ENCODE results near the gene PRLR. TPM values are rescaled to one million over a fixed set of nuclear protein-coding genes. Genes with fewer than 3 reads are reported as not detected.
A peak's percentile ranks its signal among the peaks of the same experiment; 100 is the strongest.

The PRLR gene
- 13.3 TPM for total RNA-seq

DNA sequence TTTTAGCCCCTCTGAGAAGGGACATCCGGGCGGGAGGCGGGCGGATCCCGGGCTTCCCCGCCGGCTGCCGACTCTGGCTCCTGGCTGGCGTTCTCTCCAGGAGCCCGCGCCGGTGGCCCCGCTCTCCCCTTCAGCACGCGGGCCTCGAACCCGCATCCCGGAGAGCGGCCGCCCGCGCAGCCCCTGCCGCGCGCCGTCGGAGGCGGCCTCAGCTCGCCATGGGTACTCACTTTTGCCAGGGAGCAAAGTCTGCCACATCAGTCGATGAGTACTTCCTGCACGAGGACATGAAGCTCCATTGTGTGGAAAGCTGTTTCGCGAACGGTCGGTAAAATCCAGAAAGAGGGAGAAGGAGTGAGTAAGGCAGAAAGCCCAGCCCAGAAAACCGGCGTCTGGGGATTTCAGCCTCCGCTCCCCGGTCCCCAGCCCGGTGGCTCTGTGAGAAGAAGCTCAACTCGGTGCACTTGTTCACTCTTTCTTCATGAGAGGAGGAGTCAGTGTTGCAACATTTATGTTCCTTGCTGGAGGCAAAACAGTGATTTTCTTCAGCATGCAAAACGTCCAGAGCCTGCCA is at the start of gene PRLR:
TSS of gene PRLR (minus strand) at position 450 of the 574 bp plus-strand sequence. CDS start 140,867 bp downstream, outside the sequence.
- intact Hi-C loops (cut with DNase I), result no loop called here
- peak within 1 kb of the TSS; percentile 82 for H3K27ac ChIP-seq
- H3K4me1 ChIP-seq, result peaks cover 27% of the 10 kb centered on the region
- H3K36me3 ChIP-seq, result no peaks in the 10 kb centered on the region
- H3K9me3 ChIP-seq, result no peaks in the 10 kb centered on the region
- DNase-seq (ENCODE audit: extremely low spot score in 2 of 2), result no peak
- no peaks in the 10 kb centered on the region for H3K27me3 ChIP-seq
- no peak for TF ChIP-seq CTCF (IDR thresholded peaks at IDR 0.05)
- peak; percentile 51 to 52 for TF ChIP-seq POLR2AphosphoS5 (IDR thresholded peaks at IDR 0.05; ENCODE audit: insufficient read depth in 1 of 2, low read depth in 1 of 2)
- H3K4me3 ChIP-seq, result peak within 1 kb of the TSS; percentile 52 to 60

- no peaks in the 10 kb centered on the region for H3K27me3 ChIP-seq
- no peaks in the 10 kb centered on the region for H3K9me3 ChIP-seq
- TF ChIP-seq CTCF (IDR thresholded peaks at IDR 0.05) (no peak), POLR2AphosphoS5 (IDR thresholded peaks at IDR 0.05; ENCODE audit: insufficient read depth in 1 of 2, low read depth in 1 of 2) (no peak)
- no peak overlapping the region for H3K4me3 ChIP-seq
- H3K4me1 ChIP-seq, result no peaks in the 10 kb centered on the region
- intact Hi-C loops (cut with DNase I), result no loop called here
- no peak overlapping the region for H3K27ac ChIP-seq
- DNase-seq (ENCODE audit: extremely low spot score in 2 of 2), result no peak
- no peaks in the 10 kb centered on the region for H3K36me3 ChIP-seq
These were observed 44.7 kb upstream of the PRLR start for GRCh38 chr5:35274839-35275509.

GRCh38 chr5:35269006-35269405 is 38.7 kb upstream of the PRLR start:
- Histone ChIP-seq H3K4me1 (no peaks in the 10 kb centered on the region), H3K4me3 (no peak overlapping the region), H3K36me3 (no peaks in the 10 kb centered on the region), H3K9me3 (no peaks in the 10 kb centered on the region), H3K27ac (no peak overlapping the region), H3K27me3 (no peaks in the 10 kb centered on the region)
- intact Hi-C loops (cut with DNase I), result no loop called here
- TF ChIP-seq POLR2AphosphoS5 (IDR thresholded peaks at IDR 0.05; ENCODE audit: insufficient read depth in 1 of 2, low read depth in 1 of 2), result no peak
- no peak for DNase-seq (ENCODE audit: extremely low spot score in 2 of 2)

GRCh38 chr5:35266276-35266675 is 36.0 kb upstream of the PRLR start:
- H3K27ac ChIP-seq, result no peak overlapping the region
- no peaks in the 10 kb centered on the region for H3K9me3 ChIP-seq
- H3K4me3 ChIP-seq, result no peak overlapping the region
- DNase-seq (ENCODE audit: extremely low spot score in 2 of 2), result no peak
- H3K27me3 ChIP-seq, result no peaks in the 10 kb centered on the region
- intact Hi-C loops (cut with DNase I), result no loop called here
- no peaks in the 10 kb centered on the region for H3K4me1 ChIP-seq
- H3K36me3 ChIP-seq, result no peaks in the 10 kb centered on the region
- no peak for TF ChIP-seq CTCF (IDR thresholded peaks at IDR 0.05)
- TF ChIP-seq POLR2AphosphoS5 (IDR thresholded peaks at IDR 0.05; ENCODE audit: insufficient read depth in 1 of 2, low read depth in 1 of 2), result no peak
- TF ChIP-seq POLR2A (IDR thresholded peaks at IDR 0.05), result no peak

GRCh38 chr5:35264509-35264908 is 34.2 kb upstream of the PRLR start:
- Histone ChIP-seq H3K4me1 (no peaks in the 10 kb centered on the region), H3K27me3 (no peaks in the 10 kb centered on the region), H3K27ac (no peak overlapping the region), H3K4me3 (no peak overlapping the region), H3K9me3 (no peaks in the 10 kb centered on the region), H3K36me3 (no peaks in the 10 kb centered on the region)
- no peak for DNase-seq (ENCODE audit: extremely low spot score in 2 of 2)
- intact Hi-C loops (cut with DNase I), result no loop called here
- no peak for TF ChIP-seq POLR2A (IDR thresholded peaks at IDR 0.05)
- no peak for TF ChIP-seq POLR2AphosphoS5 (IDR thresholded peaks at IDR 0.05; ENCODE audit: insufficient read depth in 1 of 2, low read depth in 1 of 2)
- TF ChIP-seq CTCF (IDR thresholded peaks at IDR 0.05), result no peak
